HG02970 (cell line): ENCODE results near the gene SPOCK3.
A peak's percentile ranks its signal among the peaks of the same experiment; 100 is the strongest.
"Not testable (repeated sequence)": the region's sequence is repeated elsewhere in the genome, so short reads cannot be mapped to it uniquely, and the experiment has no call there.

ENCODE experiments used
- ATAC-seq: cut with Tn5 transposase; IDR thresholded peaks from one replicate; pipeline ENCODE4 v1.9.1; 2021; ENCODE audit warnings: mild to moderate bottlenecking, moderate library complexity, moderate number of reproducible peaks; ENCODE audit not compliant: unreplicated experiment, low FRiP score

Gene SPOCK3

GRCh38 chr4:167234316-167234881 is at the start of gene SPOCK3:
Gene SPOCK3 (minus strand): TSS chr4:167234494.
- ATAC-seq = no peak

GRCh38 chr4:167282171-167282864 is 48.0 kb upstream of the SPOCK3 start:
- no peak for ATAC-seq

GRCh38 chr4:167281545-167281944 is 47.3 kb upstream of the SPOCK3 start:
- not testable (repeated sequence) for ATAC-seq

GRCh38 chr4:167274351-167274750 is 40.1 kb upstream of the SPOCK3 start:
- no peak for ATAC-seq

- no peak for ATAC-seq
These were observed 30.9 kb upstream of the SPOCK3 start for GRCh38 chr4:167265231-167265630.

GRCh38 chr4:167248271-167248670 is 14.0 kb upstream of the SPOCK3 start:
- ATAC-seq = no peak

- ATAC-seq = no peak
These were observed 5.3 kb upstream of the SPOCK3 start for GRCh38 chr4:167239627-167240026.

GRCh38 chr4:167238226-167238625 is 3.9 kb upstream of the SPOCK3 start:
- no peak for ATAC-seq

- no peak for ATAC-seq
These were observed 494 bp downstream of the SPOCK3 start for GRCh38 chr4:167233685-167234315.

GRCh38 chr4:167232805-167233684 is 1.2 kb downstream of the SPOCK3 start:
- ATAC-seq = no peak

GRCh38 chr4:167230744-167231143 is 3.5 kb downstream of the SPOCK3 start:
- ATAC-seq = no peak

GRCh38 chr4:167222099-167222498 is 12.2 kb downstream of the SPOCK3 start:
- peak; percentile 94 for ATAC-seq

- no peak for ATAC-seq
These were observed 13.2 kb downstream of the SPOCK3 start for GRCh38 chr4:167221084-167221483.

- no peak for ATAC-seq
These were observed 16.2 kb downstream of the SPOCK3 start for GRCh38 chr4:167218022-167218608.

GRCh38 chr4:167216783-167217182 is 17.5 kb downstream of the SPOCK3 start:
- ATAC-seq = no peak

- no peak for ATAC-seq
These were observed 24.1 kb downstream of the SPOCK3 start for GRCh38 chr4:167210166-167210565.

- ATAC-seq = no peak
These were observed 37.8 kb downstream of the SPOCK3 start for GRCh38 chr4:167196344-167197012.

GRCh38 chr4:167190379-167190778 is 43.9 kb downstream of the SPOCK3 start:
- ATAC-seq = no peak

- no peak for ATAC-seq
These were observed 48.8 kb downstream of the SPOCK3 start for GRCh38 chr4:167185465-167185864.

GRCh38 chr4:167183036-167183435 is 51.3 kb downstream of the SPOCK3 start:
- no peak for ATAC-seq
